NCI-H2196 treated with DMSO at 0.1 percent for 48 hours (cell line): ENCODE measurements around the gene ITPRIPL1.
A peak's percentile ranks its signal among the peaks of the same experiment; 100 is the strongest.
"Not testable (repeated sequence)": the region's sequence is repeated elsewhere in the genome, so short reads cannot be mapped to it uniquely, and the experiment has no call there.

Experiments
- DNase-seq: peaks from one replicate; lab custom pipeline; 2025; ENCODE audit not compliant: unreplicated experiment; lab: John Stamatoyannopoulos, UW

ITPRIPL1 gene, protein sequence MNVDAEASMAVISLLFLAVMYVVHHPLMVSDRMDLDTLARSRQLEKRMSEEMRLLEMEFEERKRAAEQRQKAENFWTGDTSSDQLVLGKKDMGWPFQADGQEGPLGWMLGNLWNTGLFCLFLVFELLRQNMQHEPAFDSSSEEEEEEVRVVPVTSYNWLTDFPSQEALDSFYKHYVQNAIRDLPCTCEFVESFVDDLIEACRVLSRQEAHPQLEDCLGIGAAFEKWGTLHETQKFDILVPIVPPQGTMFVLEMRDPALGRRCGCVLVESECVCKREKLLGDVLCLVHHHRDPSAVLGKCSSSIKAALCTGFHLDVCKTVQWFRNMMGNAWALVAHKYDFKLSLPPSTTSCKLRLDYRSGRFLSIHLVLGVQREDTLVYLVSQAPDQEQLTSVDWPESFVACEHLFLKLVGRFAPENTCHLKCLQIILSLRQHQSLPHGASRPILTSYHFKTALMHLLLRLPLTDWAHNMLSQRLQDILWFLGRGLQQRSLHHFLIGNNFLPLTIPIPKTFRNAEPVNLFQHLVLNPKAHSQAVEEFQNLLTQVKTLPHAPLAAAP

GRCh38 chr2:96325041-96325883 lies at the start of gene ITPRIPL1:
Gene ITPRIPL1 (plus strand): TSS chr2:96325317. CDS start chr2:96325840, 523 bp downstream.
- DNase-seq, result no peak

DNA sequence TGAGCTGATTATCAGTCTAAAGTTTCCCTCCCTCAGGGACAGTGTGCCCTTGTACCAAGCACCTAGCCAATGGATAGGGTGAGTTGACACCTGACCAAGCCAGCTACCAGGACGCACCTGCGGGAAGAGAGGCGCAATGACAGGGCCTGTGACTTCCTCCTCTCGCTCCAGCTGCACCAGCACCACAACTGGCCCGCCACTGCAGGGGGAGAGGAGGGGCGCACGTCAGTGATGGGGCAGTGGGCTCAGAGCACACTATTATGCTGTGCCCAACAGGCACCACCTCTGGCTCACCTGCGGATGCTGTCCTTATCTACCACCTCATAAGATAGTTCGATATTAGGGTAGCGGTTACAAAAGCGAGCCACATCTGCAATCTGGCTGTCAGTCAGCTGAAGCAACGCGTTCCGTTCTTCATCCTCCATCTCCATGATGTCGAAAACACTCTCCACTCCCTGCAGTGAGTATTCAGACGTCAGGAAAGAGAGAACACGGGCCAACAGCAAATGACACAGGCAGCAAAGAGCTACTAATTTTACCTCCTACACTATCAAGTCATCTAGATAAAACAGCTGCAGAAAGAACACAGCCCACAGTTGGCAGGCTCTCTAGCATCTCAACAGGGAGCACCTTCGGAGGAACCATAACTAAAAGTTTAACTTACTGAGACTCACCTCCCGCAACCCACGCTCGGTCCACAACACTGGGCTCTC lies 48.2 kb upstream of the ITPRIPL1 start:
- DNase-seq, result no peak

DNA sequence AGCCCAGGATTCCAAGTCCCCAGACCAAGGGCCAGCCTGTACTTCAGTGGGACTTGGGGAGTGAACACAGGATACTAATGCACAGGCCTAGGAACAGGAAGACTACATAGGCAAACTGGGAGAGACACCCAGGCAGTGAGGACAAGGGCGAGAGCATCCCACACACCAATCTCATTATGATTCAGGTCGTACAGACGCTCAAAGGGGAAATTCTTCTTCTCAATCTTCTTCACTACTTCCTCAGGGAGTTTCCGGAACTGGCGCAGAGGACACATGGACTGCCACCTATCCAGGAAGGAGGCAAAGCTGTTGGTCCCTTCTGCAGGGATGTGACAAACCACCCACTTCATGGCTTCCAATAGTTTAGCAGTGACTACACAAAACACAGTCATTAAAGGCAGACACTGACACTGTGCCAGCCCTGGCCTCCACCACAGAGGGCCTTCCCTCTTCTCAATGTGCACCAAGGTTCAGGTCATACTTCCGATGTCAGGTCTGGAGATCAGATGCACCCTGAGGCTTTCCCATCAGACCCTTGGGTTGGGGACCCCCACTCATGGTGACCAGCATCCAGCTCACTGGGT lies 37.8 kb upstream of the ITPRIPL1 start:
- no peak for DNase-seq

DNA sequence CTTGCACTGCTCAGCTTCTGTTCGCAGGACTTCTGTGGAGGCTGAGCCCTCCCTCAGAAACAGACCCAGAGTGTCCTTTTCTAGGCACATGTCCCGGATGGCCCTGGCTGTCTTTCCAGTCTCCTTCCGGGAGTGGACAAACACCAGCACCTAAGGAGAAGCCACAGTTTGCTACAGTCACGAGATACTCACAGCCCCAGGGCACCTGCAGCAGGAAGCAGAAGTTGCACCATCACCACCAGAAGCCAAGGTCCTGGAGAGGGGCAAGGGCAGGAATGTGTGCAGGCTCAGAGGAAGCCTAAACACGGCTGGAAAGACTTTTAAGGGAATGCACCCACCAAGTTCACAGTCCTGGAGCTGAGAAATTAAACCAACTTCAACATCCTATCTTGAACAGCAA lies 33.4 kb upstream of the ITPRIPL1 start:
- no peak for DNase-seq

- not testable (repeated sequence) for DNase-seq
These were observed 30.8 kb upstream of the ITPRIPL1 start for GRCh38 chr2:96294271-96294670.

GRCh38 chr2:96296925-96297324 lies 28.2 kb upstream of the ITPRIPL1 start:
- no peak for DNase-seq

DNA sequence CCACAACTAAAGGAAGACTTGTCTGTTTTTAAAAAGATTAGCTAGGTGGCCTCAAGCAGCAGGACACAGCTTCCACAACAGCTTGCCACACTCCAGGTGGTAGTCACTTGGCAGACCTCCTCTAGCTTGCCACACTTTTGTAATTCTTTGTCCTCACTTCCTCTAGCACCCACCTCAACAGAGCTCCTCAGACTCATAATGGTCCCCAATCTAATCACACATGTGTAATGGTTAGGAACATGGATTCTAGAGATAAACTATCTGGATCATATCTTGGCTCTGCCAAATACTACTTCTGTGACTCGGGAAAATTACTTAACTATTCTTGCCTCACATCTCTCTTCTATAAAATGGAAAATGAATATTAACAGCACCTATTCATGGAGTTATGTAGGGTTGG lies 23.3 kb upstream of the ITPRIPL1 start:
- DNase-seq, result no peak

- DNase-seq, result no peak
These were observed 20.5 kb upstream of the ITPRIPL1 start for GRCh38 chr2:96304606-96305005.

DNA sequence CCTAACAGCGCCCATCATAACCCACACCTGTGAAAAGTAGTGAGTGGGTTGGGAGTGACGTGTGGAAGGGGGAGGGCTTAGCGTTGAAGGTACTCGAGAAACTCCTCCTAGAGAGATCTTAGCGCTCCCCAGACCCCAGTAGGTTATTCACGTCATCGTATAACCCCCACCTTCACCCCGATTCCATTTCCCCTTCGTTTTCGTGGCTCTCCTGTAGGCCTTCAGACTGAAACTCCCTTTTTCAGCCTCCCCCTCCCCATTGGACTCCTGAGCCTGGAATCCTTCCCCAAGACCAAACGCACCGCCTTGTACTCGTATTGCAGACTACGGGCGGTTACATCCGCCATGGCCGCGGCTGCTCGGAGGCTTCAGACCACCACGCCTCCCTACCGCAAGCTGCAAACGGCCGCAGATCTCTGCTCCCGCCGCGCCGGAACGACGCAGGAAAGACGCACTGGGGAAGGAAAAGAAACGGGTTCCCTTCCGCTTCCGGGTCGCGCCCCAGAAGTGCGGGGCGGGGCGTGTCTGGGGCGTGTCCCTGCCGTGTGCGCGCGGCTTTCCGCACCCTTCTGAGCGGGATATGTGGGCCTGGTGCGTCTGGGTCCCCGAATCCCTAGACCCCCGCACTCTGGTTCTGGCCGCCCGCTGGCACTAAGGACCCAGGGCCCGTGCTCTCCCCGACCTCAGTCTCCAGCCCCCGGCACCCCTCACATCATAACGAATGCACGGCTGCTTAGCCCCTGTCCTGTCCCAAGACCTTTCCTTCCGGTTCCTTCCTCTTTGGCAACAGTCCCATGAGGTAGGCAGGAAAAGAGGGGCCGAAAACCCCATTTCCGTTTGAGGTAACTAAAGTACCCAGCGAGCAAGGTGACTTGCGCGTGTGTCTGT lies 19.8 kb upstream of the ITPRIPL1 start, which contains the start of gene SNRNP200:
Gene SNRNP200, minus strand, starts transcription at position 456 of the 888 bp plus-strand sequence. Its CDS starts 109 bp downstream, at position 347.
- peak; percentile 85 for DNase-seq

DNA sequence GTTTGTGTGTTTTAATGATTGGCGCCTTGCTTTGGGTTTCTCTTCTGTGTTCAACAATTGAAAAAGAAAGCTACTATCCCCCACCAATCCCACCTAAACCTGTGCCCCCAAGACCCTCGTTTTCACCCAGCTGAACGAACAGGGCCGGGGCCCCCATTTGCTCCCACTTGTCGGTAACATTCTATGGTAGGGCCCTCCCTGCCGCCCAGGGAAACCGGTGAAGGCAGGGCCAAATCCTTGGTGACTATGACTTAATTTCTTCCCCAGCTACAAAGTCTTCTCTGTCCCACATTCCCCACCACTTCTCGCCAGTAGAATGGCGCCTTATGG lies 19.2 kb upstream of the ITPRIPL1 start:
- DNase-seq, result no peak

DNA sequence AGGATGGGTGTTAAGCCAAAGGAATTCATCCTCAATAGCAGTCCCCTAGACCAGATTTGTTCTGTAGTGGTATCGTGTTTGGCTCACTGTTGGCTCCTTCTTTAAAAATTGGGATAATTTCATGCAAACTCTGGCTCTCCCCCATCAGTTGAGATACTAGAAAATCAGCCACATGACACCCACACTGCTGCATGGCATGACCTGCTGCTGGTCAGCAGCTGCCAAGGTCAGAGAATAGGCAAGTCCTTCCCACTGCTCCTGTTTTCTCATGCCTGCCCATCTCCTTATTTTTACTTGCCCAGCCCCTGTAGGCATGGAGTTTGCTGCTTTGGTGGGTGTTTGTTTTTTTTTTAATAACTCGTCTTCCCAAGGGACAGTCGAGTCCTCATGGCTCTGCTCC lies 18.7 kb upstream of the ITPRIPL1 start:
- DNase-seq, result no peak

DNA sequence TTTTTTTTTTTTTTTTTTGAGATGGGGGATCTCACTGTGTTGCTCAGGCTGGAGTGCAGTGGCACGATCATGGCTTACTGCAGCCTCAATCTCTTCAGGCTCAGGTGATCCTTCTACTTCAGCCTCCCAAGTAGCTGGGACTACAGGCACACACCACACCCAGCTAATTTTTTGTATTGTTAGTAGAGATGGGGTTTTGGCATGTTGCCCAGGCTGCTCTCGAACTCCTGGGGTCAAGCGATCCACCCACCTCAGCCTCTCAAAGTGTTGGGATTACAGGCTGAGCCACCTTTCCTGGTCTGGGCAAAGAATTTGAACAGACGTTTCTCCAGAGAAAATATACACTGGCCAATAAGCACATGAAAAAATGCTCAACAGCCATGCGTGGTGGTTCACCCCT lies 16.9 kb upstream of the ITPRIPL1 start:
- DNase-seq, result no peak

- DNase-seq, result no peak
These were observed 10.1 kb upstream of the ITPRIPL1 start for GRCh38 chr2:96315005-96315399.

DNA sequence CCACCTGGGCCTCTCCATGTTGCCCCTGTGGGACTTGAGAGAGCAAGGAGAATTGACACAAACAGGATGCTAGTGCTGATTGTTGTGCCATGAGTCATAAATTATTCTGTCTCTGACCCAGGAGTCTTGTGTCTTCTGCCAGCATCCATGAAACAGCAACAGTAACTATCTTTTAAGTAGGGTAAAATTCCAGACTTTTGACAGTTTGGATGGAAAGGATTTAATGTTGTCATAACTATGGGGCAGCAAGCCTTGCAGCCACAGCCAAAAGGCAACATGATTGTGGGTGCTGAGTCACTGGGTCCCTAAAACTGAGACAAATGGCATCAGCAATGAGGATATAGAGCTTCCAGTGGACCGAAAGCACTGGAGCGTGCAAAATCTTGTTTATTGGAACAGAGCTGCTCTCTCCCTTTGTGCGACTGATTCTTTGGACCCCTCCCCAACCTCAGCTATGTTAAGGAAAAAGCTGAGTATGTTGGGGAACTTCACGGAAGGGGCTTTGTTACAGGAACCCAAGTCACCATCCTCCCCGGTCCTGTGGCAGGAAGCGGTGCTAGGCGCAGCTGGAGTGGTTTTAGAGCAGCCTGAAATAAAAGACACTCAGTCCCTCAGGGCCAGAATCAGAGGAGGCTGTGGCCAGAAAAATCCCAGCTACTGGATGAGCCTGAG lies 9.6 kb upstream of the ITPRIPL1 start:
- DNase-seq, result no peak

DNA sequence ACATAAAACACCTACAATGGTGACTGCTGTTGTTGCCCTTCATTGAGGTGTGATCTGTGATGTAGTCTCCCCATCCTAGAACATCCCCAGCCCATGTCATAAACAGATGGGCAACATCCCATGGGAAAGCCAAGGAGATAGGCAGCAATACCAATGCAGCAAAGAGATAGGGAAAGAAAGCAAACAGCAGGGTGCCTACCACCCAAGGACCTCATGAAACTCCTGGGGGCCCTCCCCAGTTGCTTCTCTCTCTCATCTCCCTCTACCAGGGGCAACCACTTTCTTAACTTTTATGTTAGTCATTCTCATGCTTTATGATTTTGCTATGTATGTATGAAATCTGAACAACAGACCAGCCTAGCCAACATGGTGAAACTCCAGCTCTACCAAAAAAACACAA lies 8.1 kb upstream of the ITPRIPL1 start:
- DNase-seq, result no peak

- no peak for DNase-seq
These were observed 7.5 kb upstream of the ITPRIPL1 start for GRCh38 chr2:96317584-96317997.

DNA sequence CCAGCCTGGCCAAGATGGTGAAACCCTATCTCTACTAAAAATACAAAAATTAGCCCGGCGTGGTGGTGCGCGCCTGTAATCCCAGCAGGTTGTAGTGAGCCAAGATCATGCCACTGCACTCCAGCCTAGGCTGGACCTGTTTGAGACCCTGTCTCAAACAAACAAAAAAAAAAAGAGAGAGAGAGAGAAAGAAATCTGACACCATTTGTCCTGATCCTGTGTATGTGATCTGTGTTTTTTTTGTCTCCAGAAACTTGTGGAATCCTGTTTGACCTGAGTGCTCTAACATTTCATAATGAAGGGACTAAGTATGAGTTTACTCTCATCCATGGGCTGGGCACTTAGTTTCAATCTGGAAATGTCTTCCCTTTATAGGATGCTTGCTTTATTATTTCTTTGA lies 6.4 kb upstream of the ITPRIPL1 start:
- DNase-seq, result no peak

GRCh38 chr2:96319396-96319795 lies 5.7 kb upstream of the ITPRIPL1 start:
- no peak for DNase-seq

- DNase-seq, result no peak
These were observed 4.8 kb upstream of the ITPRIPL1 start for GRCh38 chr2:96320326-96320725.
